Ascending aorta (tissue), 2 donors: ENCODE results near the gene ZNF280C. TPM values are rescaled to one million over a fixed set of nuclear protein-coding genes. Genes with fewer than 3 reads are reported as not detected.

Experiments
- DNase-seq, 2 donors: peaks; one replicate each; pipeline ENCODE4 v3.0.0-alpha.2; 2019; ENCODE audit warnings: low spot score in 2 of 2
- H3K27ac ChIP-seq, 2 donors: fragments of 200-600 bp; sonication (generic); one replicate each; pipeline ENCODE4 v1.5.1; 2016 to 2017; ENCODE audit warnings: mild to moderate bottlenecking in 1 of 2
- H3K27me3 ChIP-seq: fragments of 200-600 bp; sonication (generic); one replicate; pipeline ENCODE4 v1.5.1; 2017
- H3K36me3 ChIP-seq, 2 donors: fragments of 200-600 bp; sonication (generic); one replicate each; pipeline ENCODE4 v1.5.1; 2016
- H3K4me1 ChIP-seq, 2 donors: fragments of 200-600 bp; sonication (generic); one replicate each; pipeline ENCODE4 v1.5.1; 2016 to 2017; ENCODE audit warnings: mild to moderate bottlenecking in 1 of 2
- H3K4me3 ChIP-seq, 2 donors: fragments of 200-600 bp; sonication (generic); one replicate each; pipeline ENCODE4 v1.5.1; 2016 to 2017; ENCODE audit warnings: mild to moderate bottlenecking in 1 of 2
- H3K9me3 ChIP-seq, 2 donors: fragments of 200-600 bp; sonication (generic); one replicate each; pipeline ENCODE4 v1.5.1; 2016
- intact Hi-C: fragments of 100-400 bp; cut with DNase I; formaldehyde crosslinking; loops from one replicate; pipeline ENCODE4 v1.15.1; 2023
- total RNA-seq: library from RNA; depleted of rRNA; stranded (reverse); fragments of >200 nt; gene quantifications from one replicate; pipeline ENCODE4 v1.1.0, GENCODE V29; 2016
- TF ChIP-seq, protein P1 (sequence below), 3 experiments: fragments of 200-600 bp in 2 of 3; fragments of 450-650 bp in 1 of 3; sonication (generic) in 2 of 3; IDR thresholded peaks; one replicate each; pipeline ENCODE4 v1.5.1; 2016 to 2019; ENCODE audit warnings: antibody characterized with exemption in 3 of 3, mild to moderate bottlenecking in 1 of 3, moderate library complexity in 1 of 3

ZNF280C gene
- total RNA-seq, 1 donor from 2014 or later, result 5.0 TPM

- intact Hi-C loops, result loop anchor here (5.0 kb wide), 3 partner anchors 93 to 243 kb away; no protein-coding TSS in a partner anchor
- Histone ChIP-seq H3K9me3 (no peaks in the 10 kb centered on the region), H3K27ac (peak overlapping the region in 1 of 2 donors; percentile 89)
Measured at GRCh38 chrX:130174937-130175336, 93.8 kb downstream of the ZNF280C start.

GRCh38 chrX:130174045-130174704 lies 94.5 kb downstream of the ZNF280C start:
- H3K27me3 ChIP-seq, result no peaks in the 10 kb centered on the region
- H3K27ac ChIP-seq, result peak overlapping the region; percentile 58 to 89
- TF ChIP-seq, protein P1, sequence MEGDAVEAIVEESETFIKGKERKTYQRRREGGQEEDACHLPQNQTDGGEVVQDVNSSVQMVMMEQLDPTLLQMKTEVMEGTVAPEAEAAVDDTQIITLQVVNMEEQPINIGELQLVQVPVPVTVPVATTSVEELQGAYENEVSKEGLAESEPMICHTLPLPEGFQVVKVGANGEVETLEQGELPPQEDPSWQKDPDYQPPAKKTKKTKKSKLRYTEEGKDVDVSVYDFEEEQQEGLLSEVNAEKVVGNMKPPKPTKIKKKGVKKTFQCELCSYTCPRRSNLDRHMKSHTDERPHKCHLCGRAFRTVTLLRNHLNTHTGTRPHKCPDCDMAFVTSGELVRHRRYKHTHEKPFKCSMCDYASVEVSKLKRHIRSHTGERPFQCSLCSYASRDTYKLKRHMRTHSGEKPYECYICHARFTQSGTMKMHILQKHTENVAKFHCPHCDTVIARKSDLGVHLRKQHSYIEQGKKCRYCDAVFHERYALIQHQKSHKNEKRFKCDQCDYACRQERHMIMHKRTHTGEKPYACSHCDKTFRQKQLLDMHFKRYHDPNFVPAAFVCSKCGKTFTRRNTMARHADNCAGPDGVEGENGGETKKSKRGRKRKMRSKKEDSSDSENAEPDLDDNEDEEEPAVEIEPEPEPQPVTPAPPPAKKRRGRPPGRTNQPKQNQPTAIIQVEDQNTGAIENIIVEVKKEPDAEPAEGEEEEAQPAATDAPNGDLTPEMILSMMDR (IDR thresholded peaks at IDR 0.05), result no peak
- intact Hi-C loops, result loop anchor here (5.0 kb wide), 3 partner anchors 92 to 242 kb away; no protein-coding TSS in a partner anchor
- H3K36me3 ChIP-seq, result no peaks in the 10 kb centered on the region
- peak overlapping the region in 1 of 2 donors; percentile 29 for H3K4me3 ChIP-seq
- H3K9me3 ChIP-seq, result no peaks in the 10 kb centered on the region
- peak in 1 of 2 donors; percentile 76 for DNase-seq
- peaks cover 0 to 5% of the 10 kb centered on the region in 2 donors for H3K4me1 ChIP-seq

More at GRCh38 chrX:130174937-130175336, 93.8 kb downstream of the ZNF280C start:
- Histone ChIP-seq H3K4me1 (peaks cover 0 to 5% of the 10 kb centered on the region in 2 donors), H3K4me3 (no peak overlapping the region), H3K27me3 (no peaks in the 10 kb centered on the region), H3K36me3 (no peaks in the 10 kb centered on the region)
- no peak for DNase-seq
- TF ChIP-seq, protein P1 (IDR thresholded peaks at IDR 0.05), result no peak

GRCh38 chrX:130173190-130173895 lies 95.4 kb downstream of the ZNF280C start:
- intact Hi-C loops, result loop anchor here (5.0 kb wide), 3 partner anchors 91 to 241 kb away; no protein-coding TSS in a partner anchor
- peaks cover 0 to 5% of the 10 kb centered on the region in 2 donors for H3K4me1 ChIP-seq
- H3K4me3 ChIP-seq, result no peak overlapping the region
- peak; percentile 18 to 85 for DNase-seq
- TF ChIP-seq, protein P1 (IDR thresholded peaks at IDR 0.05), result no peak
- no peaks in the 10 kb centered on the region for H3K9me3 ChIP-seq
- H3K27ac ChIP-seq, result peak overlapping the region; percentile 58 to 89
- H3K36me3 ChIP-seq, result no peaks in the 10 kb centered on the region
- no peaks in the 10 kb centered on the region for H3K27me3 ChIP-seq

DNA sequence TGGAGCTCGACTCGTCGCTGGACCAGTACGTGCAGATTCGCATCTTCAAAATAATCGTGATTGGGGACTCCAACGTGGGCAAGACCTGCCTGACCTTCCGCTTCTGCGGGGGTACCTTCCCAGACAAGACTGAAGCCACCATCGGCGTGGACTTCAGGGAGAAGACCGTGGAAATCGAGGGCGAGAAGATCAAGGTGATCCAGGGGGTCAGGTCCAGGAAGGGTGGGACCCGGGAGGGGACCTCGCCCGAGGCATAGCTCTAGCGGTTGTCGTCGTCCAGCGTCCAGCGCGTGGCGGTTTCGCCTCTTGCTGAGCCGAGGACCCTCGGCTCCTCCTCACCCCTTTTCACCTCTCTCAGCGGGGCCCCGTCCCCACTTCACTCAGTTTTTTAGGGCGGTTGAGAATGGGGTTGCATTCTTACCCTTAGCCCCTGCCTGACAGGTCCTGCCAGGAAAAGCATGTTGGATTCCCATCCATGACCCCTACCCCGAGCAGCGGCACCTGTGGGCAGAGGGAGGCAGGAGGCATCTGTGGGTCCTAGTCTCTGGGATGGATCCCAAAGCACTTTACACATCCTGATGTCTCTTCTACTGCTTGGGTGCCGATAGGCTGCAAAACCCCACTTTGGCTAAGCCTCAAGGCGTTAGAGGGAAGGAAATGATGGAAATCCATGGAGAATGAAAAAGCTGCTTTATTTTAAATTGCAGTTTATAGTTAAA lies 96.4 kb downstream of the ZNF280C start:
- Histone ChIP-seq H3K9me3 (no peaks in the 10 kb centered on the region), H3K36me3 (no peaks in the 10 kb centered on the region), H3K4me1 (peaks cover 0 to 5% of the 10 kb centered on the region in 2 donors), H3K4me3 (peak overlapping the region; percentile 50 to 58), H3K27ac (peak overlapping the region; percentile 58 to 89), H3K27me3 (no peaks in the 10 kb centered on the region)
- TF ChIP-seq, protein P1 (IDR thresholded peaks at IDR 0.05), result no peak
- intact Hi-C loops, result loop anchor here (5.0 kb wide), 3 partner anchors 90 to 240 kb away; no protein-coding TSS in a partner anchor
- DNase-seq, result no peak

DNA sequence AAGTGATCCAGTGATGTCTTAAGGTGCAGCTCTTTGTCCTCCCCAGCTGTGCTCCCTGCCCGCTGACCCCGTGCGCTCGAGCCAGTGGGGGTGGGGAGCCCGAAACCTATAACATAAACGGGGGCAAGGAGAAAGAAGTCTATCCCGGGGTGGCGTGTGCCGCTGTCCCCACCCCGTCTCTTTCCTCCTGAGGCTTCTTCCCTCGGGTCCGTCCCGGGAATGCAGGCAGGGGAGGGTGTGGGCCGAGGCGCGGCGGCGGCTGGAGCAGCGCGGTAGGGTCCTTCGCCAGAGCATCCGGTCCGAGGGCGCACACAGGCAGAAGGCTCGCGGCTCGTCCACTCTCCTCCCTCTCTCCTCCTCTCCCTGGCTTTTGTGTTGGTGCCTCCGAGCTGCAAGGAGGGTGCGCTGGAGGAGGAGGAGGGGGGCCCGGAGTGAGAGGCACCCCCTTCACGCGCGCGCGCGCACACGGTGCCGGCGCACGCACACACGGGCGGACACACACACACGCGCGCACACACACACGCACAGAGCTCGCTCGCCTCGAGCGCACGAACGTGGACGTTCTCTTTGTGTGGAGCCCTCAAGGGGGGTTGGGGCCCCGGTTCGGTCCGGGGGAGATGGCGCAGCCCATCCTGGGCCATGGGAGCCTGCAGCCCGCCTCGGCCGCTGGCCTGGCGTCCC lies 97.1 kb downstream of the ZNF280C start, which contains the start of gene RAB33A:
Gene RAB33A, plus strand, starts transcription at position 517 of the 681 bp plus-strand sequence. Its CDS starts 101 bp downstream, at position 618.
- peak within 1 kb of the TSS; percentile 50 to 58 for H3K4me3 ChIP-seq
- intact Hi-C loops, result loop anchor here (5.0 kb wide), 3 partner anchors 89 to 239 kb away; no protein-coding TSS in a partner anchor
- no peaks in the 10 kb centered on the region for H3K36me3 ChIP-seq
- TF ChIP-seq, protein P1 (IDR thresholded peaks at IDR 0.05), result no peak
- no peak for DNase-seq
- H3K9me3 ChIP-seq, result no peaks in the 10 kb centered on the region
- H3K4me1 ChIP-seq, result peaks cover 0 to 5% of the 10 kb centered on the region in 2 donors
- H3K27ac ChIP-seq, result peak within 1 kb of the TSS; percentile 58 to 89
- H3K27me3 ChIP-seq, result no peaks in the 10 kb centered on the region
